DMS114 treated with DMSO at 0.1 percent for 48 hours (cell line): ENCODE results near the gene KRTAP5-11.
"Not testable (repeated sequence)": the region's sequence is repeated elsewhere in the genome, so short reads cannot be mapped to it uniquely, and the experiment has no call there.

Source experiments
- DNase-seq: peaks from one replicate; lab custom pipeline; 2025; ENCODE audit not compliant: unreplicated experiment; lab: John Stamatoyannopoulos, UW

The KRTAP5-11 gene

GRCh38 chr11:71534711-71535608 lies 47.7 kb downstream of the KRTAP5-11 start:
- DNase-seq = not testable (repeated sequence)

- no peak for DNase-seq
These were observed 50.6 kb downstream of the KRTAP5-11 start for GRCh38 chr11:71532036-71532610.
